HG02938 (cell line): ENCODE data around the gene TMEM120B.

Source experiments
- ATAC-seq: cut with Tn5 transposase; IDR thresholded peaks from one replicate; pipeline ENCODE4 v1.9.1; 2021; ENCODE audit warnings: mild to moderate bottlenecking, moderate library complexity; ENCODE audit not compliant: unreplicated experiment

Gene TMEM120B

GRCh38 chr12:121800694-121801594 lies 88.4 kb downstream of the TMEM120B start:
- ATAC-seq = no peak

GRCh38 chr12:121801595-121802484 lies 89.3 kb downstream of the TMEM120B start:
- no peak for ATAC-seq

- no peak for ATAC-seq
These were observed 89.9 kb downstream of the TMEM120B start for GRCh38 chr12:121802485-121802842.

- peak; percentile 41 for ATAC-seq
These were observed 90.5 kb downstream of the TMEM120B start for GRCh38 chr12:121802843-121803698.

GRCh38 chr12:121803861-121804416 lies 91.4 kb downstream of the TMEM120B start, which contains the start of gene SETD1B:
SETD1B (plus strand) TSS chr12:121804009; CDS start chr12:121804738, 729 bp downstream.
- no peak for ATAC-seq

GRCh38 chr12:121804417-121805111 lies 92.0 kb downstream of the TMEM120B start:
- no peak for ATAC-seq

- no peak for ATAC-seq
These were observed 92.8 kb downstream of the TMEM120B start for GRCh38 chr12:121805171-121806008.

GRCh38 chr12:121806009-121806545 lies 93.5 kb downstream of the TMEM120B start:
- ATAC-seq = no peak

- no peak for ATAC-seq
These were observed 94.2 kb downstream of the TMEM120B start for GRCh38 chr12:121806546-121807423.

- ATAC-seq = no peak
These were observed 95.2 kb downstream of the TMEM120B start for GRCh38 chr12:121807642-121808347.

- no peak for ATAC-seq
These were observed 96.1 kb downstream of the TMEM120B start for GRCh38 chr12:121808623-121809022.

- ATAC-seq = no peak
These were observed 97.2 kb downstream of the TMEM120B start for GRCh38 chr12:121809712-121810116.

GRCh38 chr12:121810234-121810817 lies 97.8 kb downstream of the TMEM120B start:
- ATAC-seq = no peak

GRCh38 chr12:121810833-121811433 lies 98.4 kb downstream of the TMEM120B start:
- ATAC-seq = no peak

GRCh38 chr12:121811434-121812319 lies 99.1 kb downstream of the TMEM120B start:
- no peak for ATAC-seq
